Stomach (tissue), 9 donors: ENCODE results near the gene VWC2. TPM values are rescaled to one million over a fixed set of nuclear protein-coding genes. Genes with fewer than 3 reads are reported as not detected.

ENCODE experiments used
- DNase-seq, 2 donors: peaks; one replicate each; pipeline versions ENCODE4 v3.0.0 to v3.0.0-alpha.2; 2013 to 2019
- H3K27ac ChIP-seq, 5 donors: fragments of 200-600 bp in 4 of 5; sonication (generic) in 4 of 5; one replicate each; pipeline ENCODE4 v1.5.1; 2013 to 2019; ENCODE audit warnings: mild to moderate bottlenecking in 1 of 5, moderate library complexity in 1 of 5
- H3K27me3 ChIP-seq, 3 donors: fragments of 200-600 bp; sonication (generic); one replicate each; pipeline ENCODE4 v1.5.1; 2017 to 2019; ENCODE audit warnings: mixed run types in 1 of 3
- H3K36me3 ChIP-seq, 4 donors: fragments of 200-600 bp; sonication (generic); 1 replicate in 3 of 4; 2 replicates in 1 of 4; pipeline ENCODE4 v1.5.1; 2016 to 2019
- H3K4me1 ChIP-seq, 4 donors: fragments of 200-600 bp; sonication (generic); one replicate each; pipeline ENCODE4 v1.5.1; 2016 to 2019
- H3K4me3 ChIP-seq, 4 donors: fragments of 200-600 bp; sonication (generic) in 3 of 4; one replicate each; pipeline ENCODE4 v1.5.1; 2016 to 2019; ENCODE audit warnings: mild to moderate bottlenecking in 1 of 4
- H3K9me3 ChIP-seq, 4 donors: fragments of 200-600 bp; sonication (generic); one replicate each; pipeline ENCODE4 v1.5.1; 2016 to 2019
- CTCF ChIP-seq, 7 experiments: fragments of 450-650 bp in 4 of 7; fragments of 200-600 bp in 3 of 7; sonication (generic) in 3 of 7; IDR thresholded peaks; one replicate each; pipeline ENCODE4 v1.5.1; 2016 to 2019; ENCODE audit warnings: antibody characterized with exemption in 7 of 7, control low read depth in 2 of 7, mild to moderate bottlenecking in 1 of 7
- EP300 ChIP-seq: sonication (generic); formaldehyde crosslinking; IDR thresholded peaks from one replicate; pipeline ENCODE4 v1.6.1; 2017; ENCODE audit warnings: antibody characterized with exemption
- POLR2A ChIP-seq, 4 donors: fragments of 450-650 bp; IDR thresholded peaks; one replicate each; pipeline ENCODE4 v1.6.1; 2016; ENCODE audit warnings: antibody characterized with exemption in 4 of 4, control low read depth in 2 of 4, mild to moderate bottlenecking in 1 of 4, moderate library complexity in 1 of 4
- POLR2AphosphoS5 ChIP-seq, 3 donors: sonication (generic); formaldehyde crosslinking; IDR thresholded peaks; one replicate each; pipeline ENCODE4 v1.6.1; 2016; ENCODE audit warnings: antibody characterized with exemption in 3 of 3
- WGBS, 5 donors: extraction: QIAGEN DNeasy Blood & Tissue Kit in 3 of 5; methylation state at CpG; one replicate each; pipeline versions ENCODE4 v1.1.5 to v1.1.7; 2013 to 2018; 5-methylcytosine and 5-hydroxymethylcytosine counted together
- intact Hi-C: fragments of 100-400 bp; cut with DNase I; formaldehyde crosslinking; loops from one replicate; pipeline ENCODE4 v1.15.1; 2023; ENCODE audit warnings: low total_unique reads
- polyA plus RNA-seq, 3 donors: library from polyadenylated mRNA; stranded (reverse); fragments of 200-250 nt; gene quantifications; one replicate each; pipeline ENCODE4 v1.2.3, GENCODE V29; 2013
- total RNA-seq, 5 donors: library from RNA; depleted of rRNA; stranded (reverse); fragments of >200 nt; gene quantifications; one replicate each; pipeline versions ENCODE4 v1.1.0 to v1.2.3, GENCODE V29; 2014 to 2016
- donor health status: healthy with polysubstance abuse.
- donor health status: Bipolar disorder and iron deficiency.
- donor health status: healthy.

Gene VWC2
- total and polyA plus RNA-seq, 8 donors, result under 0.01 to 0.45 (median 0.10) TPM; not detected in 4

GRCh38 chr7:49783446-49783845 lies 10.0 kb downstream of the VWC2 start:
- intact Hi-C loops, result no loop called here
- no peak for DNase-seq
- TF ChIP-seq POLR2A (IDR thresholded peaks at IDR 0.05), result no peak
- TF ChIP-seq EP300, result no peak
- no peak for TF ChIP-seq CTCF (IDR thresholded peaks at IDR 0.05)
- no peak for TF ChIP-seq POLR2AphosphoS5 (IDR thresholded peaks at IDR 0.05)
- Histone ChIP-seq H3K4me3 (no peak overlapping the region), H3K27me3 (no peaks in the 10 kb centered on the region), H3K36me3 (no peaks in the 10 kb centered on the region), H3K27ac (peak overlapping the region in 1 of 5 donors; percentile 54), H3K4me1 (no peaks in the 10 kb centered on the region), H3K9me3 (no peaks in the 10 kb centered on the region)
- WGBS, 5 donors, result 65 to 86% (median 83%) methylated on average over 7 of the region's 7 CpGs

GRCh38 chr7:49787980-49788379 lies 14.5 kb downstream of the VWC2 start:
- no peak overlapping the region for H3K27ac ChIP-seq
- no peak overlapping the region for H3K4me3 ChIP-seq
- no peaks in the 10 kb centered on the region for H3K9me3 ChIP-seq
- H3K27me3 ChIP-seq, result no peaks in the 10 kb centered on the region
- intact Hi-C loops, result no loop called here
- no peaks in the 10 kb centered on the region for H3K4me1 ChIP-seq
- DNase-seq, result no peak
- TF ChIP-seq EP300, result no peak
- TF ChIP-seq POLR2A (IDR thresholded peaks at IDR 0.05), result no peak
- TF ChIP-seq CTCF (IDR thresholded peaks at IDR 0.05), result no peak
- TF ChIP-seq POLR2AphosphoS5 (IDR thresholded peaks at IDR 0.05), result no peak
- no peaks in the 10 kb centered on the region for H3K36me3 ChIP-seq
- WGBS, 5 donors, result 76 to 87% (median 85%) methylated on average over 5 of the region's 5 CpGs

- no peaks in the 10 kb centered on the region for H3K36me3 ChIP-seq
- no peak for TF ChIP-seq POLR2AphosphoS5 (IDR thresholded peaks at IDR 0.05)
- no peak for TF ChIP-seq EP300
- TF ChIP-seq CTCF (IDR thresholded peaks at IDR 0.05), result no peak
- TF ChIP-seq POLR2A (IDR thresholded peaks at IDR 0.05), result no peak
- no peak overlapping the region for H3K27ac ChIP-seq
- H3K27me3 ChIP-seq, result no peaks in the 10 kb centered on the region
- no peak overlapping the region for H3K4me3 ChIP-seq
- intact Hi-C loops, result no loop called here
- no peaks in the 10 kb centered on the region for H3K4me1 ChIP-seq
- 91 to 96% (median 93%) methylated on average over 4 of the region's 4 CpGs for WGBS, 5 donors
- no peaks in the 10 kb centered on the region for H3K9me3 ChIP-seq
- DNase-seq, result no peak
These were observed 15.1 kb downstream of the VWC2 start for GRCh38 chr7:49788455-49789059.

GRCh38 chr7:49789736-49790135 lies 16.3 kb downstream of the VWC2 start:
- no peaks in the 10 kb centered on the region for H3K36me3 ChIP-seq
- no peak for DNase-seq
- H3K9me3 ChIP-seq, result no peaks in the 10 kb centered on the region
- H3K4me1 ChIP-seq, result no peaks in the 10 kb centered on the region
- H3K27ac ChIP-seq, result no peak overlapping the region
- TF ChIP-seq CTCF (IDR thresholded peaks at IDR 0.05), result no peak
- intact Hi-C loops, result no loop called here
- no peaks in the 10 kb centered on the region for H3K27me3 ChIP-seq
- H3K4me3 ChIP-seq, result no peak overlapping the region
- WGBS, 5 donors, result 65 to 85% (median 75%) methylated on average over 8 of the region's 8 CpGs
